ENCODE data around the gene DZIP3. TPM values are rescaled to one million over a fixed set of nuclear protein-coding genes. Genes with fewer than 3 reads are reported as not detected.

The DZIP3 gene
- total RNA-seq, 3 donors from 2014 or later (not counting 1 experiment from before 2014, with no cell fraction given), result 12.0 to 24.8 (median 20.8) TPM

- intact Hi-C loops (cut with micrococcal nuclease), result no loop called here
- H3K36me3 Mint-ChIP-seq, result peaks cover 7% of the 10 kb centered on the region
- H3K4me3 Mint-ChIP-seq, result no peak overlapping the region
- Histone ChIP-seq H3K27ac (ENCODE audit: low read length) (no peak overlapping the region), H3K36me3 (ENCODE audit: control insufficient read depth, insufficient read depth, low read length) (no peaks in the 10 kb centered on the region), H3K4me3 (ENCODE audit: low read length) (no peak overlapping the region), H3K9me3 (ENCODE audit: control insufficient read depth, insufficient read depth, low read length) (no peaks in the 10 kb centered on the region), H3K27me3 (ENCODE audit: control insufficient read depth, insufficient read depth, low read length) (no peaks in the 10 kb centered on the region), H3K4me1 (ENCODE audit: control insufficient read depth, insufficient read depth, low read length) (no peaks in the 10 kb centered on the region)
- no peaks in the 10 kb centered on the region for H3K9me3 Mint-ChIP-seq
- H3K4me1 Mint-ChIP-seq, result peaks cover 8 to 12% of the 10 kb centered on the region in 2 donors
- no peak overlapping the region for H3K27ac Mint-ChIP-seq
- 100% methylated on average over 1 of the region's 1 CpG for WGBS (ENCODE audit: insufficient coverage)
- DNase-seq (no peak), ATAC-seq (no peak)
- no peaks in the 10 kb centered on the region for H3K27me3 Mint-ChIP-seq (ENCODE audit: low read depth in 2 of 2)
- TF ChIP-seq CTCF (IDR thresholded peaks at IDR 0.05), result no peak
Measured at GRCh38 chr3:108664266-108664665, 74.7 kb downstream of the DZIP3 start.

- no peak overlapping the region for H3K4me3 Mint-ChIP-seq
- no peak for TF ChIP-seq CTCF (IDR thresholded peaks at IDR 0.05)
- Histone ChIP-seq H3K4me3 (ENCODE audit: low read length) (no peak overlapping the region), H3K27me3 (ENCODE audit: control insufficient read depth, insufficient read depth, low read length) (no peaks in the 10 kb centered on the region), H3K9me3 (ENCODE audit: control insufficient read depth, insufficient read depth, low read length) (no peaks in the 10 kb centered on the region), H3K36me3 (ENCODE audit: control insufficient read depth, insufficient read depth, low read length) (no peaks in the 10 kb centered on the region), H3K27ac (ENCODE audit: low read length) (no peak overlapping the region), H3K4me1 (ENCODE audit: control insufficient read depth, insufficient read depth, low read length) (no peaks in the 10 kb centered on the region)
- no peak overlapping the region for H3K27ac Mint-ChIP-seq
- ATAC-seq (no peak), DNase-seq (no peak)
- no peaks in the 10 kb centered on the region for H3K9me3 Mint-ChIP-seq
- H3K36me3 Mint-ChIP-seq, result peaks cover 7% of the 10 kb centered on the region
- H3K4me1 Mint-ChIP-seq, result peaks cover 8% of the 10 kb centered on the region in 2 donors
- H3K27me3 Mint-ChIP-seq (ENCODE audit: low read depth in 2 of 2), result no peaks in the 10 kb centered on the region
- WGBS (ENCODE audit: insufficient coverage), result no CpG with 5 or more reads among the region's 1 CpG
- intact Hi-C loops (cut with micrococcal nuclease), result no loop called here
Measured at GRCh38 chr3:108667312-108667711, 77.8 kb downstream of the DZIP3 start.

GRCh38 chr3:108669208-108669607, 79.7 kb downstream of the DZIP3 start:
- H3K4me1 ChIP-seq (ENCODE audit: control insufficient read depth, insufficient read depth, low read length), result no peaks in the 10 kb centered on the region
- DNase-seq, result no peak
- Mint-ChIP-seq H3K9me3 (no peaks in the 10 kb centered on the region), H3K4me3 (no peak overlapping the region), H3K27ac (no peak overlapping the region), H3K36me3 (peaks cover 7% of the 10 kb centered on the region), H3K4me1 (peaks cover 7 to 8% of the 10 kb centered on the region in 2 donors), H3K27me3 (ENCODE audit: low read depth in 2 of 2) (no peaks in the 10 kb centered on the region)
- no peak overlapping the region for H3K4me3 ChIP-seq (ENCODE audit: low read length)
- intact Hi-C loops (cut with micrococcal nuclease), result no loop called here
- H3K9me3 ChIP-seq (ENCODE audit: control insufficient read depth, insufficient read depth, low read length), result no peaks in the 10 kb centered on the region
- H3K36me3 ChIP-seq (ENCODE audit: control insufficient read depth, insufficient read depth, low read length), result no peaks in the 10 kb centered on the region
- TF ChIP-seq CTCF (IDR thresholded peaks at IDR 0.05), result no peak
- H3K27ac ChIP-seq (ENCODE audit: low read length), result no peak overlapping the region
- H3K27me3 ChIP-seq (ENCODE audit: control insufficient read depth, insufficient read depth, low read length), result no peaks in the 10 kb centered on the region
- peak in 1 of 3 donors; percentile 68 for ATAC-seq

GRCh38 chr3:108672701-108673100, 83.2 kb downstream of the DZIP3 start:
- no peaks in the 10 kb centered on the region for H3K27me3 ChIP-seq (ENCODE audit: control insufficient read depth, insufficient read depth, low read length)
- Mint-ChIP-seq H3K9me3 (no peaks in the 10 kb centered on the region), H3K27ac (no peak overlapping the region), H3K36me3 (no peaks in the 10 kb centered on the region), H3K27me3 (ENCODE audit: low read depth in 2 of 2) (no peaks in the 10 kb centered on the region), H3K4me1 (no peaks in the 10 kb centered on the region), H3K4me3 (no peak overlapping the region)
- no peak for ATAC-seq
- TF ChIP-seq CTCF (IDR thresholded peaks at IDR 0.05), result no peak
- no peaks in the 10 kb centered on the region for H3K9me3 ChIP-seq (ENCODE audit: control insufficient read depth, insufficient read depth, low read length)
- DNase-seq, result no peak
- intact Hi-C loops (cut with micrococcal nuclease), result no loop called here
- peaks cover 5% of the 10 kb centered on the region for H3K36me3 ChIP-seq (ENCODE audit: control insufficient read depth, insufficient read depth, low read length)
- no peaks in the 10 kb centered on the region for H3K4me1 ChIP-seq (ENCODE audit: control insufficient read depth, insufficient read depth, low read length)
- H3K27ac ChIP-seq (ENCODE audit: low read length), result no peak overlapping the region
- H3K4me3 ChIP-seq (ENCODE audit: low read length), result no peak overlapping the region

All from natural killer cell (primary cell).